Activated naive CD4-positive, alpha-beta T cell treated with anti-CD3 and anti-CD28 coated beads, Interleukin-2, amount 50 U/mL, for 24 hours (primary cell): Measurements from ENCODE around the gene TM9SF1.
A peak's percentile ranks its signal among the peaks of the same experiment; 100 is the strongest.

Source experiments
- H3K27ac Mint-ChIP-seq: one replicate; pipeline ENCODE4 v1.8.0; 2021; ENCODE audit warnings: mild to moderate bottlenecking, mixed read lengths
- H3K27me3 Mint-ChIP-seq: one replicate; pipeline ENCODE4 v1.8.0; 2021; ENCODE audit warnings: mixed read lengths
- H3K36me3 Mint-ChIP-seq: one replicate; pipeline ENCODE4 v1.8.0; 2021; ENCODE audit warnings: mixed read lengths
- H3K4me1 Mint-ChIP-seq: one replicate; pipeline ENCODE4 v1.8.0; 2021; ENCODE audit warnings: mixed read lengths
- H3K4me3 Mint-ChIP-seq: one replicate; pipeline ENCODE4 v1.8.0; 2021; ENCODE audit warnings: mild to moderate bottlenecking, mixed read lengths
- H3K9me3 Mint-ChIP-seq: one replicate; pipeline ENCODE4 v1.8.0; 2021; ENCODE audit warnings: mixed read lengths

Gene TM9SF1

GRCh38 chr14:24145219-24145618 lies 50.0 kb downstream of the TM9SF1 start:
- peaks cover 7% of the 10 kb centered on the region for H3K36me3 Mint-ChIP-seq
- H3K4me1 Mint-ChIP-seq = peaks cover 63% of the 10 kb centered on the region
- H3K9me3 Mint-ChIP-seq = no peaks in the 10 kb centered on the region
- H3K4me3 Mint-ChIP-seq = peak overlapping the region; percentile 99
- no peaks in the 10 kb centered on the region for H3K27me3 Mint-ChIP-seq
- peak overlapping the region; percentile 98 for H3K27ac Mint-ChIP-seq

- Mint-ChIP-seq H3K27ac (peak overlapping the region; percentile 89), H3K4me3 (peak overlapping the region; percentile 68), H3K9me3 (no peaks in the 10 kb centered on the region), H3K4me1 (peaks cover 63% of the 10 kb centered on the region), H3K36me3 (peaks cover 8% of the 10 kb centered on the region), H3K27me3 (no peaks in the 10 kb centered on the region)
Observed at GRCh38 chr14:24144451-24144850, 50.8 kb downstream of the TM9SF1 start.

GRCh38 chr14:24143511-24143910 lies 51.7 kb downstream of the TM9SF1 start:
- H3K4me3 Mint-ChIP-seq = no peak overlapping the region
- peaks cover 63% of the 10 kb centered on the region for H3K4me1 Mint-ChIP-seq
- H3K27me3 Mint-ChIP-seq = no peaks in the 10 kb centered on the region
- peak overlapping the region; percentile 65 for H3K27ac Mint-ChIP-seq
- H3K36me3 Mint-ChIP-seq = peaks cover 15% of the 10 kb centered on the region
- no peaks in the 10 kb centered on the region for H3K9me3 Mint-ChIP-seq

GRCh38 chr14:24141097-24141880 lies 54.0 kb downstream of the TM9SF1 start, which contains the start of gene EMC9:
EMC9 (minus strand) TSS chr14:24141591; CDS start chr14:24141304, 287 bp downstream.
- H3K36me3 Mint-ChIP-seq = peaks cover 24% of the 10 kb centered on the region
- H3K27ac Mint-ChIP-seq = peak within 1 kb of the TSS; percentile 78
- no peaks in the 10 kb centered on the region for H3K9me3 Mint-ChIP-seq

GRCh38 chr14:24139272-24139934 lies 55.8 kb downstream of the TM9SF1 start:
- H3K27me3 Mint-ChIP-seq = no peaks in the 10 kb centered on the region
- H3K4me3 Mint-ChIP-seq = peak overlapping the region; percentile 89
- H3K9me3 Mint-ChIP-seq = no peaks in the 10 kb centered on the region
- peaks cover 21% of the 10 kb centered on the region for H3K36me3 Mint-ChIP-seq
- H3K27ac Mint-ChIP-seq = peak overlapping the region; percentile 15
- peaks cover 69% of the 10 kb centered on the region for H3K4me1 Mint-ChIP-seq

More at GRCh38 chr14:24141097-24141880, 54.0 kb downstream of the TM9SF1 start, which contains the start of gene EMC9:
- peak within 1 kb of the TSS; percentile 89 for H3K4me3 Mint-ChIP-seq
- H3K27me3 Mint-ChIP-seq = no peaks in the 10 kb centered on the region
- H3K4me1 Mint-ChIP-seq = peaks cover 75% of the 10 kb centered on the region
